HepG2 (cell line): ENCODE results near the gene CNNM4. TPM values are rescaled to one million over a fixed set of nuclear protein-coding genes. Genes with fewer than 3 reads are reported as not detected.

ENCODE experiments used
- ARID2 ChIP-seq: sonication (generic); formaldehyde crosslinking; IDR thresholded peaks from 2 replicates; pipeline ENCODE4 v1.8.1; 2022; ENCODE audit warnings: mild to moderate bottlenecking, missing genetic modification reagents, borderline replicate concordance
- CBX2 ChIP-seq, 2 experiments: fragments of 200-600 bp in 1 of 2; sonication (generic); formaldehyde crosslinking in 1 of 2; IDR thresholded peaks; 2 replicates each; pipeline versions ENCODE4 v1.7.0 to v1.8.1; 2018 to 2022; ENCODE audit warnings: low read depth in 2 of 2, low read length in 1 of 2, mild to moderate bottlenecking in 1 of 2, missing genetic modification reagents in 1 of 2
- FOXK1 ChIP-seq: sonication (generic); formaldehyde crosslinking; IDR thresholded peaks from 2 replicates; pipeline ENCODE4 v1.4.0; 2020; ENCODE audit warnings: low read depth, missing genetic modification reagents, borderline replicate concordance
- GPN1 ChIP-seq: sonication (generic); formaldehyde crosslinking; IDR thresholded peaks from 2 replicates; pipeline ENCODE4 v1.5.1; 2020; ENCODE audit warnings: missing genetic modification reagents, borderline replicate concordance
- HOMEZ ChIP-seq: IDR thresholded peaks from 2 replicates; pipeline ENCODE4 v1.6.1; 2016; ENCODE audit warnings: low read depth
- KMT2A ChIP-seq: sonication (generic); formaldehyde crosslinking; IDR thresholded peaks from 2 replicates; pipeline ENCODE4 v1.4.0; 2020; ENCODE audit warnings: missing genetic modification reagents
- NCOR1 ChIP-seq: fragments of 200-600 bp; sonication (generic); IDR thresholded peaks from 2 replicates; pipeline ENCODE4 v1.7.0; 2017; ENCODE audit warnings: antibody characterized with exemption, low read length, borderline replicate concordance
- NR1H2 ChIP-seq: sonication (generic); formaldehyde crosslinking; IDR thresholded peaks from 2 replicates; pipeline ENCODE4 v1.8.1; 2022; ENCODE audit warnings: low read depth, missing genetic modification reagents, borderline replicate concordance
- PAWR ChIP-seq: sonication (generic); formaldehyde crosslinking; IDR thresholded peaks from 2 replicates; pipeline ENCODE4 v1.4.0; 2020; ENCODE audit warnings: missing genetic modification reagents, mild to moderate bottlenecking, borderline replicate concordance
- SNAPC2 ChIP-seq: sonication (generic); formaldehyde crosslinking; IDR thresholded peaks from 2 replicates; pipeline ENCODE4 v1.8.1; 2022; ENCODE audit warnings: mild to moderate bottlenecking, missing genetic modification reagents
- STAT6 ChIP-seq: sonication (generic); formaldehyde crosslinking; IDR thresholded peaks from 2 replicates; pipeline ENCODE4 v1.4.0; 2020; ENCODE audit warnings: missing genetic modification reagents, mild to moderate bottlenecking, borderline replicate concordance
- TFDP1 ChIP-seq: IDR thresholded peaks from 2 replicates; pipeline ENCODE4 v1.6.1; 2016; ENCODE audit warnings: missing compliant biosample characterization, missing genetic modification reagents, borderline replicate concordance
- TRIM24 ChIP-seq: sonication (generic); formaldehyde crosslinking; IDR thresholded peaks from 2 replicates; pipeline ENCODE4 v1.8.0; 2022; ENCODE audit warnings: mild to moderate bottlenecking, missing genetic modification reagents
- ZGPAT ChIP-seq: IDR thresholded peaks from 2 replicates; pipeline ENCODE4 v1.6.1; 2016; ENCODE audit warnings: mild to moderate bottlenecking
- ZKSCAN8 ChIP-seq: IDR thresholded peaks from 2 replicates; pipeline ENCODE4 v1.6.1; 2016; ENCODE audit warnings: borderline replicate concordance, missing genetic modification reagents, missing compliant biosample characterization
- ZNF276 ChIP-seq: sonication (generic); formaldehyde crosslinking; IDR thresholded peaks from 2 replicates; pipeline ENCODE4 v1.4.0; 2020; ENCODE audit warnings: mild to moderate bottlenecking, low read depth, missing genetic modification reagents
- ZNF552 ChIP-seq: sonication (generic); formaldehyde crosslinking; IDR thresholded peaks from 2 replicates; pipeline ENCODE4 v1.9.0; 2022; ENCODE audit warnings: missing genetic modification reagents, mild to moderate bottlenecking, borderline replicate concordance
- ZNF556 ChIP-seq: sonication (generic); formaldehyde crosslinking; IDR thresholded peaks from 2 replicates; pipeline ENCODE4 v1.4.0; 2020; ENCODE audit warnings: mild to moderate bottlenecking, missing genetic modification reagents, borderline replicate concordance
- ZNF597 ChIP-seq: sonication (generic); formaldehyde crosslinking; IDR thresholded peaks from 2 replicates; pipeline ENCODE4 v1.5.0; 2020; ENCODE audit warnings: missing genetic modification reagents
- ZNF766 ChIP-seq: sonication (generic); formaldehyde crosslinking; IDR thresholded peaks from 2 replicates; pipeline ENCODE4 v1.5.0; 2020; ENCODE audit warnings: missing genetic modification reagents, borderline replicate concordance
- polyA plus RNA-seq, 8 experiments: library from polyadenylated mRNA; depleted of rRNA in 3 of 8; stranded (reverse) in 7 of 8; unstranded in 1 of 8; fragments of >200 nt; fragmentation: Illumina TruSeq in 4 of 8; extraction: Trizol in 4 of 8; gene quantifications; 2 replicates each; pipeline versions ENCODE4 v1.2.1 to v1.2.3, GENCODE V29; 2011 to 2016; ENCODE audit warnings: low read depth in 4 of 8, missing spikeins in 1 of 8, mixed read lengths in 1 of 8; ENCODE audit not compliant: insufficient read depth in 1 of 8
- total RNA-seq, 5 experiments: library from RNA; depleted of rRNA; stranded (reverse); fragments of >200 nt; fragmentation: Illumina TruSeq; extraction: Trizol; gene quantifications; 2 replicates each; pipeline ENCODE4 v1.2.3, GENCODE V29; 2016; ENCODE audit warnings: low read depth in 1 of 5

The CNNM4 gene
- total and polyA plus RNA-seq, 2 of the 13 experiments (the other 11 are each of a cell fraction or from before 2014, with no cell fraction given): 5.9 to 8.4 TPM

- no peak for TF ChIP-seq ZNF556 (CRISPR knock-in tag)
- TF ChIP-seq PAWR (CRISPR knock-in tag): no peak
- no peak for TF ChIP-seq STAT6 (CRISPR knock-in tag)
- no peak for TF ChIP-seq ZNF276
- no peak for TF ChIP-seq ZNF766 (CRISPR knock-in tag)
- no peak for TF ChIP-seq TFDP1 (CRISPR knock-in tag)
- peak; percentile 57; the same call in 1 of the 2 replicates for TF ChIP-seq FOXK1
- peak; percentile 69 for TF ChIP-seq ZGPAT
- TF ChIP-seq NR1H2 (CRISPR knock-in tag): no peak
- peak; percentile 37; the same call in 1 of the 2 replicates for TF ChIP-seq HOMEZ (CRISPR knock-in tag)
- no peak for TF ChIP-seq KMT2A (CRISPR knock-in tag)
- no peak for TF ChIP-seq TRIM24
- TF ChIP-seq GPN1 (CRISPR knock-in tag): no peak
- no peak for TF ChIP-seq ZNF552
- no peak for TF ChIP-seq NCOR1
- no peak for TF ChIP-seq CBX2 (IDR thresholded peaks at IDR 0.05; ENCODE audit: low read depth, low read length)
- TF ChIP-seq CBX2 (CRISPR knock-in tag; IDR thresholded peaks at IDR 0.05; ENCODE audit: low read depth): no peak
- no peak for TF ChIP-seq ARID2 (CRISPR knock-in tag)
- no peak for TF ChIP-seq SNAPC2 (CRISPR knock-in tag)
- TF ChIP-seq ZNF597: no peak
- no peak for TF ChIP-seq ZKSCAN8 (CRISPR knock-in tag)
Observed at GRCh38 chr2:96715658-96716057, 45.0 kb upstream of the CNNM4 start (continued).
